HG02884 (cell line): ENCODE measurements around the gene FADS3.

Experiments
- ATAC-seq: cut with Tn5 transposase; IDR thresholded peaks from one replicate; pipeline ENCODE4 v1.9.1; 2021; ENCODE audit warnings: mild to moderate bottlenecking, moderate library complexity; ENCODE audit not compliant: unreplicated experiment

The FADS3 gene

GRCh38 chr11:61914471-61915171 lies 23.3 kb upstream of the FADS3 start:
- no peak for ATAC-seq

GRCh38 chr11:61913699-61914395 lies 22.5 kb upstream of the FADS3 start:
- no peak for ATAC-seq

GRCh38 chr11:61912991-61913698 lies 21.8 kb upstream of the FADS3 start:
- no peak for ATAC-seq

GRCh38 chr11:61912530-61912898 lies 21.2 kb upstream of the FADS3 start:
- ATAC-seq: no peak

GRCh38 chr11:61911701-61912529 lies 20.6 kb upstream of the FADS3 start:
- ATAC-seq: no peak

- ATAC-seq: no peak
Measured at GRCh38 chr11:61911128-61911700, 19.9 kb upstream of the FADS3 start.

GRCh38 chr11:61910187-61911127 lies 19.1 kb upstream of the FADS3 start:
- no peak for ATAC-seq

GRCh38 chr11:61908730-61909316 lies 17.5 kb upstream of the FADS3 start:
- ATAC-seq: no peak

- no peak for ATAC-seq
Measured at GRCh38 chr11:61907871-61908729, 16.8 kb upstream of the FADS3 start.

GRCh38 chr11:61907282-61907681 lies 15.9 kb upstream of the FADS3 start:
- no peak for ATAC-seq

GRCh38 chr11:61906522-61906909 lies 15.2 kb upstream of the FADS3 start:
- ATAC-seq: no peak

- no peak for ATAC-seq
Measured at GRCh38 chr11:61905801-61906521, 14.6 kb upstream of the FADS3 start.

GRCh38 chr11:61905067-61905696 lies 13.8 kb upstream of the FADS3 start:
- no peak for ATAC-seq

- no peak for ATAC-seq
Measured at GRCh38 chr11:61904539-61905048, 13.2 kb upstream of the FADS3 start.

GRCh38 chr11:61903845-61904244 lies 12.5 kb upstream of the FADS3 start:
- ATAC-seq: no peak

GRCh38 chr11:61902313-61902712 lies 11.0 kb upstream of the FADS3 start:
- no peak for ATAC-seq

GRCh38 chr11:61901397-61901796 lies 10.1 kb upstream of the FADS3 start:
- no peak for ATAC-seq
